ENCODE data around the gene PALD1. TPM values are rescaled to one million over a fixed set of nuclear protein-coding genes. Genes with fewer than 3 reads are reported as not detected.
A peak's percentile ranks its signal among the peaks of the same experiment; 100 is the strongest.

The PALD1 gene
- total RNA-seq, 1 experiment from 2014 or later: 33.1 TPM

DNA sequence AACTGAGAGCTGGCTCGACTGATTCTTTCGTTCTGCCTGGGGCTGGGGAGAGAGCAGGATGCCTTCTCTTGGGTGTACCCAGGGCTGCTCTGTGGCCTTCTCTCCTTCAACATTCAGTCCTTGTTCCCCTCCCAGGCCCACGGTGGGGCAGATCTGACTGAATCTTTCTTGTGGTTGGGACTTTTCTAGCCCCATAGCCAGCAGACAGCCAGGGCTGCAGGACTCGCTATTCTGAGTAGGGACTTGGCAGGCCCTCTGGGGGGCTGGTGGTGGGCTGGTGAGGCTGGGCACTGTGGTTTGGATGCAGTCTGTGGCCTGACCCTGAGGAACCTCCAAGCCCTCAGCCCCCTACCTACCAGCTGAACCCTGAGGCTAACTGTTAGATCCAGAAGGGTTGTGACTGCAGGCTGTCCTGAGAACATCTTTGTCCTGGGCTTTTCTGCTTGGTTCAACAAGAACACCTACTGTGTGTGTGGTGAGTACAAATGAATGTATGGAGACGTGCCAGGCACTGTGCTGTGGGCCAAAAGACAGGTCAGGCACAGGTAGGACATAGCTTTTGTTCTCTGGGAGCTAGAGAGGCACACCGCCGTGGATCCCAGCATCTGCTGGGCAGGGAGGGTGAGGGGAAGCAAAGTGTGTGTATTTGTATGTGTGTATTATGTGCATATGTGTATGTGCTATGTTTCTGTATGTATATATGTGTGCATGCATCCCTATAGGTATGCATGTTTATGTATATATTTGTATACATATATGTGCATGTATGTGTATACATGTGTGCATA is 2.1 kb upstream of the PALD1 start:
- ATAC-seq (no peak), DNase-seq (ENCODE audit: low read depth, low spot score) (no peak)
- H2AFZ ChIP-seq (ENCODE audit: low read depth, low read length, poor library complexity, severe bottlenecking): no peak overlapping the region
- TF ChIP-seq, protein P1, sequence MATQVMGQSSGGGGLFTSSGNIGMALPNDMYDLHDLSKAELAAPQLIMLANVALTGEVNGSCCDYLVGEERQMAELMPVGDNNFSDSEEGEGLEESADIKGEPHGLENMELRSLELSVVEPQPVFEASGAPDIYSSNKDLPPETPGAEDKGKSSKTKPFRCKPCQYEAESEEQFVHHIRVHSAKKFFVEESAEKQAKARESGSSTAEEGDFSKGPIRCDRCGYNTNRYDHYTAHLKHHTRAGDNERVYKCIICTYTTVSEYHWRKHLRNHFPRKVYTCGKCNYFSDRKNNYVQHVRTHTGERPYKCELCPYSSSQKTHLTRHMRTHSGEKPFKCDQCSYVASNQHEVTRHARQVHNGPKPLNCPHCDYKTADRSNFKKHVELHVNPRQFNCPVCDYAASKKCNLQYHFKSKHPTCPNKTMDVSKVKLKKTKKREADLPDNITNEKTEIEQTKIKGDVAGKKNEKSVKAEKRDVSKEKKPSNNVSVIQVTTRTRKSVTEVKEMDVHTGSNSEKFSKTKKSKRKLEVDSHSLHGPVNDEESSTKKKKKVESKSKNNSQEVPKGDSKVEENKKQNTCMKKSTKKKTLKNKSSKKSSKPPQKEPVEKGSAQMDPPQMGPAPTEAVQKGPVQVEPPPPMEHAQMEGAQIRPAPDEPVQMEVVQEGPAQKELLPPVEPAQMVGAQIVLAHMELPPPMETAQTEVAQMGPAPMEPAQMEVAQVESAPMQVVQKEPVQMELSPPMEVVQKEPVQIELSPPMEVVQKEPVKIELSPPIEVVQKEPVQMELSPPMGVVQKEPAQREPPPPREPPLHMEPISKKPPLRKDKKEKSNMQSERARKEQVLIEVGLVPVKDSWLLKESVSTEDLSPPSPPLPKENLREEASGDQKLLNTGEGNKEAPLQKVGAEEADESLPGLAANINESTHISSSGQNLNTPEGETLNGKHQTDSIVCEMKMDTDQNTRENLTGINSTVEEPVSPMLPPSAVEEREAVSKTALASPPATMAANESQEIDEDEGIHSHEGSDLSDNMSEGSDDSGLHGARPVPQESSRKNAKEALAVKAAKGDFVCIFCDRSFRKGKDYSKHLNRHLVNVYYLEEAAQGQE (IDR thresholded peaks at IDR 0.05; ENCODE audit: low read depth): no peak
- TF ChIP-seq ZNF274 (IDR thresholded peaks at IDR 0.05; ENCODE audit: low read depth, low read length) (no peak), YY1 (IDR thresholded peaks at IDR 0.05; ENCODE audit: extremely low read depth, insufficient replicate concordance, low read depth, low read length) (no peak), POLR2AphosphoS5 (IDR thresholded peaks at IDR 0.05; ENCODE audit: low read depth, low read length) (no peak), ELF1 (IDR thresholded peaks at IDR 0.05; ENCODE audit: borderline replicate concordance, low read depth) (no peak), SP1 (IDR thresholded peaks at IDR 0.05; ENCODE audit: low read depth) (no peak), RAD21 (IDR thresholded peaks at IDR 0.05; ENCODE audit: low read depth) (no peak)
- TF ChIP-seq, protein P2, sequence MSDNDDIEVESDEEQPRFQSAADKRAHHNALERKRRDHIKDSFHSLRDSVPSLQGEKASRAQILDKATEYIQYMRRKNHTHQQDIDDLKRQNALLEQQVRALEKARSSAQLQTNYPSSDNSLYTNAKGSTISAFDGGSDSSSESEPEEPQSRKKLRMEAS (IDR thresholded peaks at IDR 0.05): no peak
- TF ChIP-seq, protein P3, sequence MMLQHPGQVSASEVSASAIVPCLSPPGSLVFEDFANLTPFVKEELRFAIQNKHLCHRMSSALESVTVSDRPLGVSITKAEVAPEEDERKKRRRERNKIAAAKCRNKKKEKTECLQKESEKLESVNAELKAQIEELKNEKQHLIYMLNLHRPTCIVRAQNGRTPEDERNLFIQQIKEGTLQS (IDR thresholded peaks at IDR 0.05): no peak
- intact Hi-C loops (cut with micrococcal nuclease): loop anchor here (5.0 kb wide), 1 partner anchor 61 kb away; no protein-coding TSS in a partner anchor
- H3K4me3 ChIP-seq (replicated peaks in 1 of 2; ENCODE audit: low read depth in 1 of 2, low read length in 2 of 2): no peak overlapping the region
- peak overlapping the region; percentile 24; the same call in 1 of the 2 replicates for H3K9ac ChIP-seq (ENCODE audit: low read length)
- peaks cover 27% of the 10 kb centered on the region for H3K79me2 ChIP-seq (ENCODE audit: insufficient read depth, low read length)
- no peaks in the 10 kb centered on the region for H4K20me1 ChIP-seq (ENCODE audit: insufficient read depth)
- H3K9me3 ChIP-seq (ENCODE audit: control insufficient read depth in 1 of 2, insufficient read depth in 1 of 2, low read depth in 1 of 2, low read length in 2 of 2): no peaks in the 10 kb centered on the region
- H3K4me1 ChIP-seq (ENCODE audit: control insufficient read depth in 1 of 2, insufficient read depth in 2 of 2, low read length in 2 of 2): peaks cover 26 to 67% of the 10 kb centered on the region in 2 experiments
- no peaks in the 10 kb centered on the region for H3K27me3 ChIP-seq (ENCODE audit: insufficient read depth, low read length)
- ChIA-PET CTCF (interaction anchor here (2.7 kb wide), 1 partner anchor 15 kb away, joined by 14 read pairs; no protein-coding TSS in a partner anchor), RAD21 (ENCODE audit: low non-redundant PET in 1 of 2, low total read pairs in 2 of 2, uncharacterized antibody in 2 of 2, unreplicated experiment in 2 of 2) (interaction anchor here in 1 of 2 experiments (1.3 to 1.4 kb wide), 2 partner anchors 15 kb away, joined by 5 read pairs; no protein-coding TSS in a partner anchor), POLR2A (no interaction called here)
- peaks cover 0 to 4% of the 10 kb centered on the region in 2 experiments; a peak in 1 of 4 replicates for H3K36me3 ChIP-seq (ENCODE audit: control insufficient read depth in 1 of 2, insufficient read depth in 2 of 2, low read length in 2 of 2)
- H3K27ac ChIP-seq (ENCODE audit: low read depth, low read length): no peak overlapping the region
- H3K4me2 ChIP-seq (ENCODE audit: low read length): peak overlapping the region; percentile 71
- no TSS peak for BruUV-seq (replicated peaks)
- no peaks in the 10 kb centered on the region for H3K9me2 ChIP-seq (ENCODE audit: insufficient read depth)

Data from HCT116 (cell line).